ENCODE results near the gene OR2V2.
A peak's percentile ranks its signal among the peaks of the same experiment; 100 is the strongest.

OR2V2 gene

DNA sequence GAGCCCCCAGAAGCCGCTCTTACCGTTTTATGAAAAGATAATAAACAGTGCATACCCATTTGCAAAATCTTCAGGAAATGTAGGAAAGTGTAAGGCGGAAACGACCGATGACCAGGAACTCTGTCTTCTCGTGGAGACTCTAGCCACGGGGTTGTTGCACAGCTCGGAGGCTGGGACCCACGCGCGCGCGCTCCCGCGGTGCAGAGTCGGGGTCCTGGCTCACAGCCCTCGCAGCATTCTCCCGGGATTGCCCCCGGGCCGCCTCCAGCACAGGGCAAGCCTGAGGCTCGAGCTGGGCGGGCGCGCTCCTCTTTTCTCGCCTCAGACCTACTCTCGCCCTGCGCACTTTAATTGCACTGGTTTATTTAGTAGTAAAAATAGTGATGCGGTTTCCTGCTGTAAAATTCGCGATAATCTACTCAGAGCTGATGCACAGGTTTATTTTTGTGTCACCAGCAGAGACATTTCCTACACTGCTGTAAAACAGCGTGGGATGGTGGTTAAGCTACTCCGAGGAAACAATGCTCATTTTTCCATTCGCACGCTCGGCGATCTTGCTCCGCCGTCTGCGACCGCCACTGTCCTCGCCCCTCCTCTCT lies 42.1 kb downstream of the OR2V2 start:
- Histone ChIP-seq H3K36me3 (ENCODE audit: control insufficient read depth in 1 of 2, insufficient read depth in 2 of 2, low read length in 2 of 2) (no peaks in the 10 kb centered on the region), H3K27ac (ENCODE audit: low read length) (peak overlapping the region; percentile 43), H3K4me1 (ENCODE audit: control insufficient read depth in 1 of 2, insufficient read depth in 2 of 2, low read length in 2 of 2) (peaks cover 0 to 11% of the 10 kb centered on the region in 2 donors), H3K4me3 (ENCODE audit: low read depth in 1 of 2, low read length in 2 of 2) (peak overlapping the region; percentile 96 to 99), H3K9me3 (ENCODE audit: control insufficient read depth in 1 of 2, low read length in 2 of 2) (no peaks in the 10 kb centered on the region), H3K27me3 (ENCODE audit: low read depth, low read length) (no peaks in the 10 kb centered on the region)

DNA sequence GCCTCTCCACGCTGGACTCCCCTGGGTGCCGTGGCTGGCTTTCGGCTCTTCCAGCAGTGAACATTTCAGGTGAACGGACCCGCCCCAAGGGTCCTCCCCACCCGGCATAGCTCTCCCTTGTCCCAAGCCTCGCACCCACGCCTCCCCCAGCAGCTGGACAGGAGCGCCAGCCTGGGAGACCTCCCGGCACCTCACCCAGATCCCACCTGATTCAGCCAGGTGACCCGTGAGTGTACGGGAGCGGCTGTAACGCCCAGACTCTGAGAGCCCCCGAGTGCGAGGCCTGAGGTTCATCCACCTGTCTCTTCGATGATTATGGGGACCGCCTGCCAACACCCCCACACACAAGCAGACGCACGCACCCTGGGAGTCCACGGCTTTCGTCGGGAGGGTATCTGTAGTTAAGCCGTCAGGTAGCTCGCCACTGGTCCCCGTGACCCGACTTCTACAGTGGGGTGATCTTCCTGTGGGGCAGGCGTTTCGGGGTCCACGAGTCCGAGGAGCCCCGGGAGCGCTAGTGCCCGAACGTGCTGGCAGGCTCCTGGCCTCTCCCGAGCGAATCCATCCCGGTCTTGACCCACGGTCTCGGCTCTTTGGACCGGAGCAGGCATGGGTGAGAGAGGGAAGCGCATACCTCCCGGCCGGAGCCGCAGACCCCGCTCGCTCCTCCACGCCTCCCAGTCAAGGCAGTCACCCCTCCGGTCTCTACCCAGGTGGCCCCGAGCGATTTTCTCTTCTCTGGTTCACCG lies 42.8 kb downstream of the OR2V2 start:
- Histone ChIP-seq H3K4me1 (ENCODE audit: control insufficient read depth in 1 of 2, insufficient read depth in 2 of 2, low read length in 2 of 2) (peaks cover 0 to 11% of the 10 kb centered on the region in 2 donors), H3K27me3 (ENCODE audit: low read depth, low read length) (no peaks in the 10 kb centered on the region), H3K36me3 (ENCODE audit: control insufficient read depth in 1 of 2, insufficient read depth in 2 of 2, low read length in 2 of 2) (no peaks in the 10 kb centered on the region), H3K4me3 (ENCODE audit: low read depth in 1 of 2, low read length in 2 of 2) (peak overlapping the region; percentile 96 to 99), H3K9me3 (ENCODE audit: control insufficient read depth in 1 of 2, low read length in 2 of 2) (no peaks in the 10 kb centered on the region), H3K27ac (ENCODE audit: low read length) (no peak overlapping the region)

DNA sequence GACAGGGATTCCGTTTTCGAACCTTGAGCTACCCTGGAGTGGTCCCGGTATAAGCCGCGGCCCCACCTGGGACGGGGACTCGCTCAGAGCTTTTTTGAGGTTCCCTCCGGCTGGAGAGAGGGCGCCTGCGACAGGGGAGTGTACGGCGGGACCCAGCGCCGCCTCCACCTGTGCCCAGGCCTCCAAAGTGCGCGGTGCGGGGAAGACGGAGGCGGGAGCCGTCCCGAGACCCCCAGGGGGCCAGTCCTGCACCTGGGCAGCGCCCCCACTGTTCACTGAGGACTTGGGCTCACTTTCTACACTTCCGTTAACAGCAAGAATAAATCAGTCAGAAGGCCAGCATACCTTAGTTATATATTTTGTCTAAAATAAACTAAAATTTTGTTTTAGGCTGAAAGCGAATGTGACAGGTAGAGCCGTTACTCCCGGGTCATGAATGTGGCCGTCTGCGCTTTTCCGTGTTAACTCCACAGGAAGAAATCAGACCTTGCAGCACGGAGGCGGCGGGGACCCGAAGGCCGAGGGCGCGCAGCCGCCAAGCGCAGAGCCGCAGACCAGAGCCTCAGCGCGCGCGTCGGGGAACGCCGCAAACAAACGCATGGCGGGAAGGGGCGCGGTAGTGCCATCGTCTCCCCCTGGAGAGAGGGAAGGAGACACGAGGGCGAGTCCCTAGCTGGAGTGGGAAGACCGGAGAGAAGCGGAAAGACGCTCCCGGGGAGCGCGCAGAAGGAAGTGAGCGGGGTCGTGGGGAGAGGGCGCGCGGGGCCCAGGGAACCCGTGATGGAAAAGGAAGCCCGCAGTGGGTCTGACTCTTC lies 43.5 kb downstream of the OR2V2 start:
- H3K27me3 ChIP-seq (ENCODE audit: low read depth, low read length) = no peaks in the 10 kb centered on the region
- no peaks in the 10 kb centered on the region for H3K36me3 ChIP-seq (ENCODE audit: control insufficient read depth in 1 of 2, insufficient read depth in 2 of 2, low read length in 2 of 2)
- no peak overlapping the region for H3K27ac ChIP-seq (ENCODE audit: low read length)
- no peaks in the 10 kb centered on the region for H3K9me3 ChIP-seq (ENCODE audit: control insufficient read depth in 1 of 2, low read length in 2 of 2)
- H3K4me1 ChIP-seq (ENCODE audit: control insufficient read depth in 1 of 2, insufficient read depth in 2 of 2, low read length in 2 of 2) = peaks cover 0 to 11% of the 10 kb centered on the region in 2 donors
- H3K4me3 ChIP-seq (ENCODE audit: low read depth in 1 of 2, low read length in 2 of 2) = peak overlapping the region; percentile 96 to 99

DNA sequence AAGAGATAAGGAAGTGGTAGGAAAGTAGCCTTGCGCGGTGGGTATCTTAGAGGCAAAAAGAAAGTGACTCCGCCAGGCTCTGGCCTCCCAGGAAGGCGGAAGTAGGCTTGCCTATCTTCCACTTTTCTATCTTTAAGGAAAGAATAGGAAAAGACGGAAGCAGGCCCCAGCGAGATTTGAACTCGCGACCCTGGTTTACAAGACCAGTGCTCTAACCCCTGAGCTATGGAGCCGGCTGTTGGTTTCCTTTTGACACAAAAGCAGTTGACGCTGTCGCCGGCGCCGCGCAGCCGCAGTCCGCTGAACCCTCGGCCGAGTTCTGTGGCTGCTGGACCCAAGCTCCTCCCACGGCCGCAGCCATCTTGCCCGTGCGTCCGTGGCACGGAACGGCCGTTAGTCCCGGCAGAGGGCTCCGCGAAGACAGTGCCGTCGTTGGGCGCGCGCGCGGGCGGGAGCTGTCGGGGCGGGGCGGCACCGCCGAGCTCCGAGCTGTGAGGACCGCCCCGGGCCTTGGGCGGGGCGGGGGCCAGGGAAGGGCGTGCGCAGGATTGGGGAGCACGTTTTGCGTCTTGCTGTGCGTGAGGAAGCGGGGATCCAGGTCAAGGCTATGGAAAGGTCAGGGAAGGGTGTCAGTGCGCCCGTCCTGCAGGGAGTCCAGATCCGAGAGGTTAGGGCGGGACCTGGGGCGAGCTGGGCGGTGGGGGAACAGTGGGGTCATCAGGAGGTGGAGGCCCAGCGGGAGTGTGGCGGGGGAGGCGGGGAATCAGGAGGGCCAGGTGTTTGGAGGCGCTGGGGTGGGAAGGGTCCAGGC lies 44.3 kb downstream of the OR2V2 start:
- H3K4me3 ChIP-seq (ENCODE audit: low read depth in 1 of 2, low read length in 2 of 2) = peak overlapping the region; percentile 96 to 99
- H3K9me3 ChIP-seq (ENCODE audit: control insufficient read depth in 1 of 2, low read length in 2 of 2) = no peaks in the 10 kb centered on the region
- H3K27ac ChIP-seq (ENCODE audit: low read length) = peak overlapping the region; percentile 67
- H3K36me3 ChIP-seq (ENCODE audit: control insufficient read depth in 1 of 2, insufficient read depth in 2 of 2, low read length in 2 of 2) = no peaks in the 10 kb centered on the region
- H3K4me1 ChIP-seq (ENCODE audit: control insufficient read depth in 1 of 2, insufficient read depth in 2 of 2, low read length in 2 of 2) = peaks cover 0 to 11% of the 10 kb centered on the region in 2 donors
- no peaks in the 10 kb centered on the region for H3K27me3 ChIP-seq (ENCODE audit: low read depth, low read length)

DNA sequence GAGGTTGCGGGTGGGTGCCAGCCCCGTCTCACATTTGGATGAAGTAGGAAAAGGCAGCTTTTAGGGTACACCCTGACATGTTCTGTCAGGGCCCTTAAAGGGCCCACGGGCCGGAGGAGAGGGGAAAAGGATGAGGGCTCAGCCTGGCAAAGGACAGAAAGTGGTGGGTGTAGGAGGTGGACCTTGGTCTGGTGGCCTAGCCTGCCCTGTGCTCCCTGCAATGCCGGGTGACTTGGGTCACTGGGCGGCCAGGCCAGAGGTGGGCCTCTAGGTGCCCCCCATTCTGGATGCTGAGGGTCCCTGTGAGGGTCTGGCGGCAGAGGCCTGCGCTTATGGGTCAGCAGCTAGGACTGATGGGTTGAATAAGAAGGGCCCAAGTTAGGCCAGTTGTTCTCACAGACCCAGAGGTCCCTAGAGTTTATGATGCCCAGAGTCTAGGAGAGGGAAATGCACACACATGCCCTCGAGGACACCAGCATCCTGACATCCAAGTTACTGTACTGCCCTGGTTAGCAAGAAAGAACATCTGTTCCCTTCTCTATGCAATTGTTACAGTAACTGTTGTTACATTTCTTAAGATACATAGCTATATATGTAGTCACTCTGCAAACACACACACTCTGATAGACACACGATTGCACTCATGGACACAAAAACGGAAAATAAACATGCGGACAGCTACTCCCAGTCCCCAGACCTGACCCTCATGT lies 45.1 kb downstream of the OR2V2 start:
- Histone ChIP-seq H3K27ac (ENCODE audit: low read length) (peak overlapping the region; percentile 67), H3K4me3 (ENCODE audit: low read depth in 1 of 2, low read length in 2 of 2) (peak overlapping the region; percentile 69 to 99), H3K9me3 (ENCODE audit: control insufficient read depth in 1 of 2, low read length in 2 of 2) (no peaks in the 10 kb centered on the region), H3K27me3 (ENCODE audit: low read depth, low read length) (no peaks in the 10 kb centered on the region), H3K36me3 (ENCODE audit: control insufficient read depth in 1 of 2, insufficient read depth in 2 of 2, low read length in 2 of 2) (no peaks in the 10 kb centered on the region), H3K4me1 (ENCODE audit: control insufficient read depth in 1 of 2, insufficient read depth in 2 of 2, low read length in 2 of 2) (peaks cover 0 to 11% of the 10 kb centered on the region in 2 donors)

DNA sequence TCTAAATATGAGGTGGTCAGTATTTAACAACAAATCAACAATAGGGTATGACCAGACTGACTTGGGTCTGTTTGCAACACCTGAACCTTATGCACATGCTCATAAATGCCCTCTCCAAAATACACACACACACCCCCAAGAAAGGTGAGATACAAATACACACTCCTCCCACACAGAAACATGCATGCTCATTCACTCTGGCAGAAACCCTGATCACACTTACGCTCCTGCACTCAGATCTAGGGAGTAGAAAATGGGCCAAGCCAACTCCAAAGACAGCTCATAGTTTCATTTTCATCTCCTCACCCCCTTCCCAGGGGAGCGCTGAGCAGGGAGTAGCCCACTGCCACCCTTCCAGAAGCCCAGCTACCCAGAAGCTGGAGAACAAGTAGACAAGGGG lies 46.3 kb downstream of the OR2V2 start:
- H3K4me3 ChIP-seq (ENCODE audit: low read depth in 1 of 2, low read length in 2 of 2) = no peak overlapping the region
- peaks cover 0 to 11% of the 10 kb centered on the region in 2 donors for H3K4me1 ChIP-seq (ENCODE audit: control insufficient read depth in 1 of 2, insufficient read depth in 2 of 2, low read length in 2 of 2)
- H3K27me3 ChIP-seq (ENCODE audit: low read depth, low read length) = no peaks in the 10 kb centered on the region
- H3K36me3 ChIP-seq (ENCODE audit: control insufficient read depth in 1 of 2, insufficient read depth in 2 of 2, low read length in 2 of 2) = no peaks in the 10 kb centered on the region
- H3K9me3 ChIP-seq (ENCODE audit: control insufficient read depth in 1 of 2, low read length in 2 of 2) = no peaks in the 10 kb centered on the region
- no peak overlapping the region for H3K27ac ChIP-seq (ENCODE audit: low read length)

DNA sequence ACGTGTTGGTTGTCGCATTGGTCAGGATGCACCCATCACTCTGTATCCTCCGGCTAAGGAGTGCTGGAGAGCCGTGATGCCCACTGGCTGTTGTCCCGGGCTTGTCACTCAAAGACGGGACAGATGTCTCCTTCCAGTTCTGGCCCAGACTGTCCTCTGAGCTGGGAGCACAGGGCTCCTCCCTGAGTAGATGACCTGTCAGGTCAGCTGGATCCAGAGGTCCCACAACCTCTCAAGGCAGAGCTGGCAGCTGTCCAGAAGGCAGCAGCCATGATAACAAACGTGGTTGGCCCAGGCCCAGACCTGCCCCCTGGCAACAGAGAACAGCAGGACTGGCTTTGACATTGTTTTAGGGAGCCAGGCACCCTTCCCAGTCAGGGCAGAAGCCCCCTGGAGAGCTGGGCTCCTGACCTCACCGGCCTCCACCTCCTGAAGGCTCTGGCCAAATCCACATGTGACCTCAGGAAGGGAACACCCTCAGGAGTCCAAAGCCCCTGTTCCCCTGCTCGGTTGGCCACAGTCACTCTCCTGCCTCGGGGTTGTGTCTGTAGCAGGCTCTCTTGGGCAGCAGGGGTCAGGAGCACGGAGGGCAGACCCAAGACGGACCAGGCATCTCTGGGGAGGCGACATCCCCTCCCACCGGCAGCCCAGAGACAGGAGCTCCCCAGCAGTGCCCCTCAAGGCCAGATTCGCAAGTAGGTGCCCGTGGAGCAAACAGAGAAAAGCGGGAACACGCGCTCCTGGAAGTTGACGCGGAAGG lies 47.3 kb downstream of the OR2V2 start:
- Histone ChIP-seq H3K9me3 (ENCODE audit: control insufficient read depth in 1 of 2, low read length in 2 of 2) (no peaks in the 10 kb centered on the region), H3K36me3 (ENCODE audit: control insufficient read depth in 1 of 2, insufficient read depth in 2 of 2, low read length in 2 of 2) (no peaks in the 10 kb centered on the region), H3K4me1 (ENCODE audit: control insufficient read depth in 1 of 2, insufficient read depth in 2 of 2, low read length in 2 of 2) (peaks cover 0 to 11% of the 10 kb centered on the region in 2 donors), H3K27ac (ENCODE audit: low read length) (no peak overlapping the region), H3K4me3 (ENCODE audit: low read depth in 1 of 2, low read length in 2 of 2) (no peak overlapping the region), H3K27me3 (ENCODE audit: low read depth, low read length) (no peaks in the 10 kb centered on the region)

DNA sequence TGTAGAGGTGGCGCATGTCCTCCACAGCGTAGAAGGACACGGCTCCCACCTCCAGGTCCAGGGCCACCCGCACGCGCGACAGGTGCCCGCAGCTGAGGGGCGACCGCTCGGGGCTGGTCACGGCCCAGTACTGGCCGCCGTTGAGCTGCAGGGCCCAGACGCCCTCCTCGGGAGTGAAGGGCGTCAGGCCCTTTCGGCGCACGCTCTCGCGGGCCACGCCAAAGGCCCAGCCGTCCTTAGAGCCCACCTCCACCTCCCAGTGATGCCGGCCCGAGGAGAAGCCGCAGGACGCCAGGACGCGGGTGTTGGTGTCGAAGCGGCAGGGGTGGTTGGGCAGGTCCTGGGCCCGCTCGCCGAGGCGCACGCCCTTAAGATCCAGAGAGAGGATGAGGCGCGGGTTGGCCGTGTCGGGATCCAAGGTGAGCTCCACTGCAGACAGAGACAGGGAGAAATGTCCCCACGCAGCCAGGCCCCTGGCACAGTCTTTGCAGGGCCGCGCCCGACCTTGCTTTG lies 47.9 kb downstream of the OR2V2 start:
- no peaks in the 10 kb centered on the region for H3K36me3 ChIP-seq (ENCODE audit: control insufficient read depth in 1 of 2, insufficient read depth in 2 of 2, low read length in 2 of 2)
- H3K4me3 ChIP-seq (ENCODE audit: low read depth in 1 of 2, low read length in 2 of 2) = no peak overlapping the region
- H3K27me3 ChIP-seq (ENCODE audit: low read depth, low read length) = no peaks in the 10 kb centered on the region
- peaks cover 0 to 5% of the 10 kb centered on the region in 2 donors for H3K4me1 ChIP-seq (ENCODE audit: control insufficient read depth in 1 of 2, insufficient read depth in 2 of 2, low read length in 2 of 2)
- no peaks in the 10 kb centered on the region for H3K9me3 ChIP-seq (ENCODE audit: control insufficient read depth in 1 of 2, low read length in 2 of 2)
- no peak overlapping the region for H3K27ac ChIP-seq (ENCODE audit: low read length)

DNA sequence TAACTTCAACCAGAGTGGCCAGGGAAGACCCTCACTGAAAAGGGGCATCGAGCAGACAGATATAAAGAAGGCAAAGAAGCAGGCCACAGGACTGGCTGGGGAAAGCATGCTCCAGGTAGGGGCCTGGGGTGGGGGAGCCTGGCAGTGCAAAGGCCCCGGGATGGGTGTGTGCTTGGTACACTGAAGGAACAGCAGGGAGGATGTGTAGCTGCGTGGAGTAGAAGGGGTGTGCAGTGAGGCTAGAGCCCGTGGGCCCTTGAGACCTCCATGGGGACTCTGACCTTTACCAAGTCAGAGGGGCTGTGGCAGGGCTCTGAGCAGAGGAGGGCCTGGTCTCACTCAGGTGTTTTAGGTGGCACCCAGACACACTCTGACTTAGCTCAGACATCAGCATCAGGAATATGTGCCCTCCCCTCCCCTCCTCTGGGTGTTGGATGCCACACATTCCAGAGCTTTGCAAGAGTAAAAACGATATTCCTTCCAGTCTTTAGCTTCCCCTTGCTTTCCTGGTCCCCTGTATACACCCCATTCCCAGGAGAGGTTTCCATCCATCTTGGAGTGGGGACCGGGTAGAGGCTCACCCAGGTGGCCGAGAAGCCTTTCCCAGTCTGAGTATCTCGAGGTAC lies 50.1 kb downstream of the OR2V2 start:
- Histone ChIP-seq H3K9me3 (ENCODE audit: control insufficient read depth in 1 of 2, low read length in 2 of 2) (no peaks in the 10 kb centered on the region), H3K36me3 (ENCODE audit: control insufficient read depth in 1 of 2, insufficient read depth in 2 of 2, low read length in 2 of 2) (no peaks in the 10 kb centered on the region), H3K4me1 (ENCODE audit: control insufficient read depth in 1 of 2, insufficient read depth in 2 of 2, low read length in 2 of 2) (peaks cover 0 to 3% of the 10 kb centered on the region in 2 donors), H3K27ac (ENCODE audit: low read length) (no peak overlapping the region), H3K4me3 (ENCODE audit: low read depth in 1 of 2, low read length in 2 of 2) (no peak overlapping the region), H3K27me3 (ENCODE audit: low read depth, low read length) (no peaks in the 10 kb centered on the region)

Measured in muscle layer of duodenum (tissue), 2 donors.